Central memory CD8-positive, alpha-beta T cell (primary cell): ENCODE results near the gene HAL.
"Not testable (repeated sequence)": the region's sequence is repeated elsewhere in the genome, so short reads cannot be mapped to it uniquely, and the experiment has no call there.

ENCODE experiments used
- ATAC-seq: fragments of 150-1000 bp; cut with Tn5 transposase; replicated peaks from 2 replicates; pipeline ENCODE4 v1.10.0; 2022; ENCODE audit warnings: mild to moderate bottlenecking, moderate FRiP score, moderate number of reproducible peaks; ENCODE audit not compliant: poor library complexity, severe bottlenecking; ENCODE audit errors: extremely low read depth
- DNase-seq, 2 donors: peaks; one replicate each; pipeline ENCODE4 v3.0.0; 2021; ENCODE audit warnings: low spot score in 2 of 2
- H3K27ac Mint-ChIP-seq: one replicate; pipeline ENCODE4 v1.8.0; 2022; ENCODE audit warnings: low read depth, mild to moderate bottlenecking, moderate library complexity, mixed read lengths
- H3K27me3 Mint-ChIP-seq: one replicate; pipeline ENCODE4 v1.8.0; 2022; ENCODE audit warnings: mixed read lengths
- H3K36me3 Mint-ChIP-seq: one replicate; pipeline ENCODE4 v1.8.0; 2022; ENCODE audit warnings: mild to moderate bottlenecking, moderate library complexity, mixed read lengths; ENCODE audit not compliant: insufficient read depth
- H3K4me1 Mint-ChIP-seq: one replicate; pipeline ENCODE4 v1.8.0; 2022; ENCODE audit warnings: mixed read lengths
- H3K4me3 Mint-ChIP-seq: one replicate; pipeline ENCODE4 v1.8.0; 2022; ENCODE audit warnings: mild to moderate bottlenecking, moderate library complexity, mixed read lengths
- H3K9me3 Mint-ChIP-seq: one replicate; pipeline ENCODE4 v1.8.0; 2022; ENCODE audit warnings: mixed read lengths

HAL gene

GRCh38 chr12:95982602-95983001 lies 13.5 kb downstream of the HAL start:
- DNase-seq: no peak
- Mint-ChIP-seq H3K27ac (no peak overlapping the region), H3K4me1 (no peaks in the 10 kb centered on the region), H3K36me3 (peaks cover 2% of the 10 kb centered on the region), H3K9me3 (no peaks in the 10 kb centered on the region), H3K27me3 (no peaks in the 10 kb centered on the region), H3K4me3 (no peak overlapping the region)
- ATAC-seq: no peak

GRCh38 chr12:95980437-95980836 lies 15.7 kb downstream of the HAL start:
- Mint-ChIP-seq H3K27me3 (no peaks in the 10 kb centered on the region), H3K36me3 (peaks cover 2% of the 10 kb centered on the region), H3K4me3 (no peak overlapping the region), H3K4me1 (no peaks in the 10 kb centered on the region), H3K27ac (no peak overlapping the region), H3K9me3 (no peaks in the 10 kb centered on the region)
- ATAC-seq (no peak), DNase-seq (no peak)

- DNase-seq (no peak), ATAC-seq (no peak)
- Mint-ChIP-seq H3K27me3 (no peaks in the 10 kb centered on the region), H3K4me1 (no peaks in the 10 kb centered on the region), H3K4me3 (no peak overlapping the region), H3K27ac (no peak overlapping the region), H3K36me3 (peaks cover 2% of the 10 kb centered on the region), H3K9me3 (no peaks in the 10 kb centered on the region)
These were observed 17.4 kb downstream of the HAL start for GRCh38 chr12:95978774-95979173.

DNA sequence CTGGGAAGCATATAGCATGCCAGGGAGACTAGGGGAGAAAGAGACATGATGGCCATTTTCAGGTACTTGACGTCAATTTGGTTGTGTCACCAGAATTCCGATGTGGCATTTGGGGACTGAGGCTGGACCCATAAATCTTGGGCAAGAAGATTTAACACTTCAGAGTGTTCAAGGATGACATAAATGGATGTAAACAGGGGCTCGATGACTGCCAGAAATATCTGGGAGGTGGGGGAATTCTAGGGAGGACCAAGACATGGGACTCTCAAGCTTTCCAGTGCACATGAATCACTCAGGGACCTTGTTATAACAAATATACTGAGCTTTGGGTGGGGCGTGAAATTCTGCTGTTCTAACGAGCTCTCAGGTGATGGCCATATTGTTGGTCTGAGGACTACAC lies 17.8 kb downstream of the HAL start:
- no peaks in the 10 kb centered on the region for H3K4me1 Mint-ChIP-seq
- no peak overlapping the region for H3K4me3 Mint-ChIP-seq
- no peaks in the 10 kb centered on the region for H3K27me3 Mint-ChIP-seq
- H3K27ac Mint-ChIP-seq: no peak overlapping the region
- no peaks in the 10 kb centered on the region for H3K9me3 Mint-ChIP-seq
- peaks cover 2% of the 10 kb centered on the region for H3K36me3 Mint-ChIP-seq
- ATAC-seq: no peak
- no peak for DNase-seq

DNA sequence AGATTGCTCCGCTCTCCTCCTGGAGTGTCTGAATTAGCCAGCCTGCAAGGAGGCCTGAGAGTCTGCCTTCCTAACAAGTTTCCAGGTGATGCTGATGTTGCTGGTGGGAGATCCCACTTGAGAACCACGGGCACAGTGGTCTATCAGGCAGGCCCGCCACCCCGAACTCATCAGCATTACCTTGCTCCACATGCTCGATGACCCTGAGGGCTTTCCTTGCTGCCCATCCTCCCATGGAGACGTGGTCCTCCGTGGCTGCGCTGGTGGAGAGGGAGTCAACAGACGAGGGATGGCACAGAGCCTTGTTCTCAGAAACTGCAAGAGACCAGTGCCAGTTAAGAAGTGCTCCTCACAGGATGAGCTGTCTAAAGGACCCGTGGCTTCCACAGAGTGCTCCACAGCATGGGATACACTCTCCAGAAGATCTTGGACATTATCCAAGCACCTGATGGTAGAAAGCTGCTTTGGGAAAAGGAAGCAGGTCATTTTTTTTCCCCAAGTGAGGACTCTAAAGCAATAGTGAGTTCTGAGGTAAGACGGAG lies 18.3 kb downstream of the HAL start:
- Mint-ChIP-seq H3K27ac (no peak overlapping the region), H3K4me3 (no peak overlapping the region), H3K9me3 (no peaks in the 10 kb centered on the region), H3K4me1 (no peaks in the 10 kb centered on the region), H3K27me3 (no peaks in the 10 kb centered on the region), H3K36me3 (peaks cover 2% of the 10 kb centered on the region)
- ATAC-seq (no peak), DNase-seq (no peak)

- H3K36me3 Mint-ChIP-seq: no peaks in the 10 kb centered on the region
- no peak overlapping the region for H3K4me3 Mint-ChIP-seq
- no peaks in the 10 kb centered on the region for H3K4me1 Mint-ChIP-seq
- no peaks in the 10 kb centered on the region for H3K9me3 Mint-ChIP-seq
- DNase-seq: no peak
- no peak for ATAC-seq
- no peak overlapping the region for H3K27ac Mint-ChIP-seq
- no peaks in the 10 kb centered on the region for H3K27me3 Mint-ChIP-seq
These were observed 19.7 kb downstream of the HAL start for GRCh38 chr12:95976416-95976832.

DNA sequence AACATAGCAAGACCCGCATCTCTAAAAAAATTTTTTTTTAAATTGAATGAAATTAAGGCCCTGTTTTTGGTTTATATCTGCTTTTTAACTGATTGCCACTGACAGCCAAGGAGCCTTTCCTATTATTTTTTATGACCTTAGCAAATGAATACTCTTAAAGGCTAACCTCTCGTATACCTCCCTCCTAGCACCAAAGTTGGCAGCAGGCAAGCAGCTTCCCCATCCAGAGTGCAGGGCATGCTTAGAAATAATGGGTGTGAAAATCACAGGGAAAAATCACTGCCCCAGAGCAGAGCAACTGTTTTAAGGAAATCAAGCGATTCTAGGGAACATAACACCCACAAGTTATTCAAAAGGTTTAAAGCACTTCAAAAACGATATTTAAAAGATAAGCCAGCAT lies 20.7 kb downstream of the HAL start:
- H3K9me3 Mint-ChIP-seq: no peaks in the 10 kb centered on the region
- H3K36me3 Mint-ChIP-seq: no peaks in the 10 kb centered on the region
- no peak for DNase-seq
- H3K27ac Mint-ChIP-seq: no peak overlapping the region
- no peak overlapping the region for H3K4me3 Mint-ChIP-seq
- no peaks in the 10 kb centered on the region for H3K27me3 Mint-ChIP-seq
- H3K4me1 Mint-ChIP-seq: no peaks in the 10 kb centered on the region
- no peak for ATAC-seq

GRCh38 chr12:95974358-95974757 lies 21.8 kb downstream of the HAL start:
- DNase-seq: no peak
- no peaks in the 10 kb centered on the region for H3K9me3 Mint-ChIP-seq
- H3K36me3 Mint-ChIP-seq: no peaks in the 10 kb centered on the region
- H3K27ac Mint-ChIP-seq: no peak overlapping the region
- H3K27me3 Mint-ChIP-seq: no peaks in the 10 kb centered on the region
- H3K4me3 Mint-ChIP-seq: no peak overlapping the region
- H3K4me1 Mint-ChIP-seq: no peaks in the 10 kb centered on the region
- no peak for ATAC-seq

GRCh38 chr12:95972832-95973456 lies 23.2 kb downstream of the HAL start:
- ATAC-seq: no peak
- DNase-seq: no peak
- no peak overlapping the region for H3K27ac Mint-ChIP-seq
- H3K4me1 Mint-ChIP-seq: no peaks in the 10 kb centered on the region
- no peaks in the 10 kb centered on the region for H3K9me3 Mint-ChIP-seq
- H3K4me3 Mint-ChIP-seq: no peak overlapping the region
- H3K27me3 Mint-ChIP-seq: no peaks in the 10 kb centered on the region
- no peaks in the 10 kb centered on the region for H3K36me3 Mint-ChIP-seq

DNA sequence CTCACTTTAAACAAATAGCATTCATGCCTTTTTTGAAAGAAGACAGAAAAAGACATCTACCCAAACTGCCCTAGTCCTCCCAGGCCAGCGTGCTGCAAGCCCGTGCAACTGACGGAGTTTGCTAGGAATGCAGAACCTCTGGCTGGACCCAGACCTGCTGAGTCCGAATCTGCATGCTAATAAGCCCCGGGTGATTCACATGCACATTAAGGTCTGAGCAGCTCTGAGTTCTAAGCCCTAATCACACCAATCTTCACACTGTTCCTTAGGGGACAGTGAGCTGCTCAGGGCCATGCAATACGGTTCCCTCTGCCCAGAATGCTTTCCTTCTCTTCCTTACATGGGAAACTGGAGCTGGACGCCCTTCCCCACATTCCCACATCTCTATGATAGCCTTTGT lies 25.2 kb downstream of the HAL start:
- Mint-ChIP-seq H3K27ac (no peak overlapping the region), H3K27me3 (no peaks in the 10 kb centered on the region), H3K9me3 (no peaks in the 10 kb centered on the region), H3K4me1 (no peaks in the 10 kb centered on the region), H3K4me3 (no peak overlapping the region), H3K36me3 (no peaks in the 10 kb centered on the region)
- DNase-seq (no peak), ATAC-seq (no peak)

- H3K9me3 Mint-ChIP-seq, ATAC-seq, H3K27me3 Mint-ChIP-seq, H3K36me3 Mint-ChIP-seq, H3K27ac Mint-ChIP-seq, H3K4me3 Mint-ChIP-seq, DNase-seq, H3K4me1 Mint-ChIP-seq: not testable (repeated sequence)
These were observed 27.0 kb downstream of the HAL start for GRCh38 chr12:95969116-95969515.

DNA sequence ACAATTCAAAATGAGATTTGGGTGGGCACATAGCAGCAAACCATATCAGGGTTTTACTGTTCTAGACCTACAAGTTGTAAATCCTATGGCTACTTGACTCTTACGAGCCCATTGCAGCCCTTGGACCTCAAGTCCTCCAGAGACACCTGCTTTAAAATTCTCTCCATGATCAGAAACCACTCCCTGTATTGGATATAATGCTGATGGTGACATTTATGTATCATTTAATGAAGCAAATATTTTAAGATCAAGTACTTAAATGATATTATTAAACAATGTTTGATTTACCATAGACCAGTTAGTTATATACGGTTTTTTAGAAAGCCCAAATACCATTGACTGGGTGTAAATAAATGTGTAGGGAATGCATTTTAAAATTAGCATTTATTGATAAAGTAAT lies 28.8 kb downstream of the HAL start:
- Mint-ChIP-seq H3K9me3 (no peaks in the 10 kb centered on the region), H3K27me3 (no peaks in the 10 kb centered on the region), H3K4me1 (no peaks in the 10 kb centered on the region), H3K4me3 (no peak overlapping the region), H3K36me3 (no peaks in the 10 kb centered on the region), H3K27ac (no peak overlapping the region)
- no peak for ATAC-seq
- DNase-seq: no peak

DNA sequence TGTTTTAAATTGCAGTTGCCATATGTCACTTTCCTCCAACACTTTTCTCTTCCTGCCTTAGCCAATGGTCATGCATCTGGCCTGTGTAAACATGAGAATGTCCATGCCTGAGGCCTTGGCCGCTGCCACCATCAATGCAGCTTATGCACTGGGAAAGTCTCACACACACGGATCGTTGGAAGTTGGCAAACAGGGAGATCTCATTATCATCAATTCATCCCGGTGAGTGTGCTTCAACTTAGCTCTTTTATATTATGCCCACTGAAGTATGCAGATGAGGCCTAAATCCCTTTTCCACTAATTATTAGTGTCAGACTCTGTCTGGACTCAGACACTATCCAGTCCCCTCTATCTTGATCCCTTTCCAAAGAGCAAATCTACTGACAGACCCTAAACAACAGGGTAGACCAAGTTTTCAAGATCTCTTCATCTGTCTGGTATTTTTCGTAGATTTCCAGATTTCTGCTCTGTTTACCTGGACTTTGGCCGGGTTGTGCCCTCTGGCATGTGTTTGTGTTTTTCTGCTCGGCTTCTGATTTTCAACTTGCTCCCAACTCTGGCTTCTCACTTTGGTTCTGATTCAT lies 29.8 kb downstream of the HAL start:
- Mint-ChIP-seq H3K4me1 (no peaks in the 10 kb centered on the region), H3K9me3 (no peaks in the 10 kb centered on the region), H3K27ac (no peak overlapping the region), H3K27me3 (no peaks in the 10 kb centered on the region), H3K36me3 (no peaks in the 10 kb centered on the region), H3K4me3 (no peak overlapping the region)
- ATAC-seq (no peak), DNase-seq (no peak)
